HG03460 (cell line): Measurements from ENCODE around the gene IL17B.

Experiments used
- ATAC-seq: cut with Tn5 transposase; IDR thresholded peaks from one replicate; pipeline ENCODE4 v1.9.1; 2021; ENCODE audit not compliant: unreplicated experiment

The IL17B gene

DNA sequence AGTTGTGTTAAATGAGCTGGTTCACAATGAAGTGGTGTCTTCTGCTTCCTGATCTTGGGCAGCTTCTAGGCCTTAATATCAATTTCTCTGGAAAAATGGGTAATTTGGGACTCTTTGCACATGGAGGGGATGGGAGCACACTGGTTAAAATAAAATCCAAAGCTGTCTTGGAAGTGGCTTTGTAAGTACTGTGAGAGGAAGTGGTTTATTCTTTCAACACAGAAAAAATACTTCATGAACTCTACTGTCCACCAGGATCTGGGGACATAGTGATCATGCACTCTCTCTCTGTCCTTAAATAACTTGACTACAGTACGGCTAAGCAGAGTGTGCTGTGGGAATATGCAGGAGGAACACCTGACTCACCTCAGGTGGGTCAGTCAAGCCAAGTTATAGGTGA is 18.8 kb downstream of the IL17B start:
- ATAC-seq = no peak

DNA sequence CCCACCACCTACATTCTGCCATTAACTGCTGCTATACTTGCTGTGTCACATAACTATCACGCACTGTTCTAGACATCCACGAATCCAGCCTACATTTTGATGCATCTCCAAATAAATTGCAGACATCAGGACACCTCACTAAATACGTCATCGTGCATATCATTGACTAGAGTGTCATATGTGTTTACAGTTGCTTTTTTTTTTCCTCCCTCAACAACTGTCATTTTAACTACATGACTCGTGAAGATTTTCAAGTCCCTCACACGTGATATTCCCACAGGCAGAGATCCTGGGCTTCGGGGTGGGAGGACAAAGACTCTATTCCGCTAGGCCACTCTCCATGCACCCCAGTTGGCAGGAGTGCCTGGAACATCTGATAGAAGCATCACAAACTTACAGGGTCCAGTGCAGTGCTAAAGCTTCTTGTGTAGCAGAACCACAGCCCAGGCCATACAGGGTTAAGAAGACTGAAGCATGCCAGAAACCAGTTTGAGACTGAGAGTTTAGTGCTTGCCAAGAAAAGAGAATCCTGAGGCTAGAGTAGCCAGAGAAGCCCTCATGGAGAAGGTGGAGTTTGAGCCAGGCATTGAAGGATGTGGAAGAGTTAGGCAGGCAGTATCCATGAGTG is 20.1 kb downstream of the IL17B start:
- ATAC-seq = no peak

DNA sequence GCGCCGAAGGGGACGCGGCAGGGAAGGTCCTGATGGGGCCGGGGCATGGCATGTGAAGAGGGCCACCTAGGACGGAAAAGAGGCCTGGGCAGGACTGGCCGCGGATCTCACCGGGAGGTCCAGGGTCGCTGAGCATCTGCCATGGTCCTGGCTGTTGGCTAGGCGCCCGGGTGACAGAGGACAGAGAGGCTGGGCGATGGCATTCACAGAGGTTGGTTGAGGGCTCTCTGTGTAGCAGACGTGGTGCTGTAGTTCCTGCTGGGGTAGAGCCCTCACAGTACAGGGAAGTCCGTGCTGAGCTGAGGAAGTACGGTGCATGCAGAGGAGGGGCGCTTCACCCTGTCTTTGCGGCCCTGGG is 20.8 kb downstream of the IL17B start:
- peak; percentile 17 for ATAC-seq

DNA sequence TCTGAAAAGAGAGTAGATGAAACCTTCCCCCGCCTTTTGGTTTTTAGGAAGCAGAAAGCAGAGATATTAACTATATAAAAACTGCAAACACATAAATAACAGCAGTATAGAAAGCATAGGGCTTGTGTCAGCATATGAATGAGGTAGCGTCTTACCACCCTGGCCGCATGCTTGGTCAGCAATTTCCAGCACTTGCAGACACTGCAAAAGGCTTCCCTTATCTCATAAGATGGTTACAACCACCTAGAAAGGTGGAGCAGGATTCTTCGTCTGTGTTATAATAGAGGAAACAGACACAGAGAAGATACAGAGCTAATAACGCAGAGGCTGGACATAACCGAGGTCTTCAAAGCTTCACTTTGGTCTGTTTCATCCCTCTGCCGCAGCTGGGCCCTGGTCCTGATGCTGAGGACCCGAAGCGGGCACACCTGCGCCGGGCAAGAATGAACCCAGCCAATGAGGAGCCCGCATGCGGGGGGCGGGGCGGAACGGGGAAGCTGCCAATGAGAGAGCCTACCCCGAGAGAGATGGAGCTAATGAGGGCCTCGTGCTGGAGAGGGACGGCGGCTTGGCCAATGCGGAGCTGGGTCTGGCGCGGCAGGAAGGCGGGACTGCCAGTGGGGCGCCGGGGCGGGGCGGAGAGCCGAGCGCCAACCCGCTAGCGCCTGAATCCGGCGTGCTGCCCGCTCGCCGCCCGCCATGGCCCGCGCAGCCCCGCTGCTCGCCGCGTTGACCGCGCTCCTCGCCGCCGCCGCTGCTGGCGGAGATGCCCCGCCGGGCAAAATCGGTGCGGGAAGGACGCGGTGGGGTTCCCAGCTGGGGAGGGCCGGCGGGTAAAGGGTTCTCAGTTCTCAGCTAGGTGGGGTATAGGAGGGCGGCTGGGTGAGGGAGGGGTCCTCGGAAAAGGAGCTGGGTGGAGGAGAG is 21.5 kb downstream of the IL17B start, which contains the start of gene PCYOX1L:
Gene PCYOX1L (plus strand): TSS at position 677 of the 924 bp plus-strand sequence. CDS start 23 bp downstream, at position 700.
- ATAC-seq = peak; percentile 99

DNA sequence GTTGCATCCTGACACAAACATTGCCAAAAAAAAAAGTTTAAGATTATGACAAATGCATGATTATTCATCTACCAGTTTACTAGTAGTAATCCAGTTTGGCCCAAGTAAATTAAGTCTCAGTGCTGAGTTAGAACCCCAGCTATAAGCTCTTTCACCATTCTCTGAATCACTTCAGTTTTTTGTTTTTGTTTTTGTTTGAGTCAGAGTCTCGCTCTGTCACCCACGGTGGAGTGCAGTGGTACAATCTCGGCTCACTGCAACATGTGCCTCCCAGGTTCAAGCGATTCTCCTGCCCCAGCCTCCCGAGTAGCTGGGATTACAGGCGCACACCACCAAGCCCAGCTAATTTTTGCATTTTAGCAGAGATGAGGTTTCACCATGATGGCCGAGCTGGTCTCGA is 22.7 kb downstream of the IL17B start:
- ATAC-seq = no peak

DNA sequence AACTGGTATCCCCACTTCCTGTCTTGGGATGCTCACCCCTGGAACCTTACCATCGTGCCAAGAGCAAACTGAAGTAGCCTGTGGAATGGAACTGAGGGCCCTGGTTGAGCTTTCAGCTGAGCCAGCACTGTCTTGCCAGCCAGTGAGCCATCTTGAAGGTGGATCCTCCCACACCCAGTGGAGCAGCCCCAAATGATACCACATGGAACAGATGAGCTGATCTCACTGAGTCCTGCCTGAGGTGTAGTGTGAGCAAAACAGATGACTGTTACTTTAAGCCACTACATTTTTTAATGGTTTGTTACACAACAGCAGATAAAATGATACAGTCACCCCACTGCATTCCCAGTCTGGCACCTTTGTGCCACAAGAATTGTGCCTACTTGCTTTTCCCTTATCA is 23.4 kb downstream of the IL17B start:
- ATAC-seq = no peak

DNA sequence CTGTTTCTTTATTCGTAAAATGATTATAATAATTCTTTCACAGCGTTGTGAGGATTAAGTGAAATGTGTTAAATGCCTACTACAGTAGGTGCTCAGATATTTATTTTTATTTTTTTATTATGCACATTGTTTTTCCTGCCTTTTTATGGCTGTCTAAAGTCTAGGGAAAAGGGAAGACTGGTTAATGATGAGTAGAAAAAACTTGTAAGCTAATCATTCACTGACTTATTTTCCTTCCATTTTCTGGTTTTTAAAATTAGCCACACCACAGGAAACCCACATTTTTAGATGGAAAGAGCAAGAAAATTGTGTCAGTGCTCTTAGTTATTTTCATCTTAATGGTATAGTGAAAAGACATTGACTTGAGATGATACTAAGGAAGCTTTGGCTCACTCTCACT is 25.2 kb downstream of the IL17B start:
- no peak for ATAC-seq

DNA sequence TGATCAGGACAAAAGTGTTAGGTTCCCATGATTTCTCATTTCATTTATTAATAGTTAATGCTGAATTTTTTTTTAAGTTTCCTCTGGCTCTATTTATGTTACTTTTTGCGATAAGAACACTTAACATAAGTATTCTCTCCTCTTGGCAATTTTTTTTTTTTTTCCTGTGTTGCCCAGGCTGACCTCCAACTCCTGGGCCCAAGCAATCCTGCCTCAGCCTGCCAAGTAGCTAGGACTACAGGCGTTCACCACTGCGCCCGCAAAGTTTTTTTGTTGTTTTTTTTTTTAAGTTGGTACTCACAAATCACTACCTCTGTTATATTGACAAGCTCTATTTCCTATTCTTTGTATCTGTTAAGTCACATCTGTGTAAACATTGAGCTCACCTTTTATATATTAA is 26.9 kb downstream of the IL17B start:
- no peak for ATAC-seq

DNA sequence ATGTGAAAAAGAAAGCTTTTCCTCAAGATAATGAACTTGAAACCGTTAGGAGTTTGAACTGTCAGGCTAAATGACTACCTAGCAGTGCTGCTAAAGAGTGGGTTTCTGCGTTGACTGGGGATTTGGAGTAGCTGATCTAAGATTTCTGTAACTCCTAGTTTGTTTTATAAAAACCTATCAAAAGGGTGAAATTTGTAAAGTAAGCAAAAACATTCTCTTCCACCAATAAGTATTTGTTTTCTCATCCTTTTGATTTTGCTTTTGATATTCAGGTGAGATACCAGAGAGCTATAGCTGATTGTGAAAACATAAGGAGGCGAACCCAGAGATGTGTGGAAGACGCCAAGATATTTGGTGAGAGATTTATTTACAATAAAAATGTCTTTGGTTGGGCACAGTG is 29.7 kb downstream of the IL17B start:
- no peak for ATAC-seq

DNA sequence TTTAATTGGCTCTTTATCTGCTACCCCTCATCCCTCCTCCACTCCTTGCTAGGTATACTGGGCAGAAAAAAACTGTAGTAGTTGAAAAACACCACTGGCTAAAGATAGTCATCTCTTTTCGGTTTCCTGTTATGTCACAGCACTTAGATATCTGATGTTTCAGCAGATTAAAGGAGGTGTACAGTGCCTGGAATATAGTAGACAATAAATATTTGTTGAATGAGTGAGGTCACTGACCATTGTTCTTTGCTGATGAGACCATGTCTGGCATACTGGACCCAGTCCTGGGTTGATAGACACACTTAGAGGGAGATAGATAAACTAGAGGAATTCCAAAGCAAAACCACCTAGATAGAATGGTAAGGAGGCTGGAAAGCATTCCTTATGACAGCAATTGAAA is 30.6 kb downstream of the IL17B start:
- ATAC-seq = no peak

DNA sequence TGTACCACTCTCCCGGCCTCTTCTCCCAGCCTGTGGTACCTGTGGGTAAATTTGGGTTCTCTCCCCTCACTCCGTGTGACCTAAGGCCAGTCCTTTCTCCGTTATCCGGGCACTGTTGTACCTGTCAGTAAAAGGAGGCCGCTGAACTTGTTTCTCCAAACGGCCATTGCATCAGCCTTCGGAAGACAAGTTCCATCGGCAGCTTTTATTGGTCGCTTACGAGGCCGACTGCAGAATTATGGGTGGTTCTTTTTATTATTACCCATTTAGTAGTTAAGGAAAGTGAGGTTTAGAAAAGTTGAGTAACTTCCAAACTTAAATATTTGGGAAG is 33.2 kb downstream of the IL17B start:
- peak; percentile 5 for ATAC-seq

DNA sequence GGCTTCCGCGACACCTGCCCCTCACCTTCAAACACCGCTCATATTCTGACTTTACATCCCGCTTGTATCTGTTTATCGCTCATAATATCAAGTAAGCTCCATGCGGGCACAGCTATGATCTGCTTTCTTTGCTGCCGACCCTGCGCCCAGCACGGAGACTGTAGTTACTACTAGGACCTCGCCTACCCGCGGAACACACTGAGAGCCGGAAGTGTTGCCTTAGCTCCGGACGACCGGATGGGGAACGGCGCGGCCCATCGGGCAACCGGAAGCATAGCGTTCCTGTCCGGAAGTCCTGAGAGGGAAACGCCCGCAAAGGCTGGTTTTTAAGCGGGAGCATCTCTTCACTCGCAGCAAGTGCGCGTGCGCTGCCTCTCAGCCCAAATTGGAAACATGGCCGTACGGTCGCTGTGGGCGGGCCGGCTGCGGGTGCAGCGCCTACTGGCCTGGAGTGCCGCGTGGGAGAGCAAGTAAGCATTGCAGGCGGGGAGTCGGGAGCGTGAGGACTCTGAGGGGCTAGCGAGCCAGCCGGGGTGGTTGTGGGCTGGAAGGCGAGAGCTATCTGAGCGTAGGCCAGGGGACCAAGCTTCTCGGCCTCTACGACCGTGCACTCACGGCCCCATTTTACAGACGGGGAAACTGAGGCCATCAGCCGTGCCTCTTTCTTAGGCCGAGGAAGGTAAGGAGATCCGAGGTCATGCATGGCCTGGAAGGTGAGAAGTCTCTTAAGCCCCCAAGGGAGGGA is 33.8 kb downstream of the IL17B start, which contains the start of gene GRPEL2:
Gene GRPEL2 (plus strand): TSS at position 353 of the 745 bp plus-strand sequence. CDS start 41 bp downstream, at position 394.
- peak; percentile 96 for ATAC-seq

DNA sequence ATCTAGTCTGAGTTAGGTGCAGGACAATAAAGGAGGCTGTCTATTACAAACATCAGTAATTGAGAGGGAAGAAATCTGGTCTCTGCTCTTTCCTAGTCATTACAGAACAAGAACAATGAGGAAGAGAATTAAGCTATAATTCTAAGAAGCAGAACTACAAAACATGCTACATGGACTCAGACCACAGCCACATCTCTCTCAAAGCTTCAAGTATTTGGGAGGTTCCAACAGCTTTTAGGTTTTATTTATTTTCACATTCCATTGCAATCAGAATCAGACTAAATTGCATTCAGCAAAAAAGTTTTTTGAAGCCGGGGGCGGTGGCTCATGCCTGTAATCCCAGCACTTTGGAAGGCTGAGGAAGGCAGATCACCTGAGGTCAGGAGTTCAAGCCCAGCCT is 34.9 kb downstream of the IL17B start:
- ATAC-seq = no peak

DNA sequence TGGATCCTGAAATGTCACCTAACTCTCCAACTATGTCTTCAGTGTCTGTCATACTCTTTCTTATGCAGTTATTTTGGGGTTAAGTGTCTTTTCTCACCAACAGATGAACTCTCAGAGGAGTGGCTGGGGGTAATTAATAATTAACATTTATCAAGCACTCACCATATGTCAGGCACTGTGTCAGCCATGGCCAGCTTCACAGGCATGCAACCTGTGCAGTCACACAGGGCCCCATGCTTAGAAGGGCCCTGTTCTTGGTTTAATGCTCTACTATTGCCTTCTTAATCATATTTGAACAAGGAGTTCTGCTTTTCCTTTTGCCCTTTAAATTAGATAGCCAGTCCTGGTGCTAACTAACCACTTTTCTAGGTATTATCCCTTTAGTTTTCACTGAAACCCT is 37.2 kb downstream of the IL17B start:
- ATAC-seq = no peak

DNA sequence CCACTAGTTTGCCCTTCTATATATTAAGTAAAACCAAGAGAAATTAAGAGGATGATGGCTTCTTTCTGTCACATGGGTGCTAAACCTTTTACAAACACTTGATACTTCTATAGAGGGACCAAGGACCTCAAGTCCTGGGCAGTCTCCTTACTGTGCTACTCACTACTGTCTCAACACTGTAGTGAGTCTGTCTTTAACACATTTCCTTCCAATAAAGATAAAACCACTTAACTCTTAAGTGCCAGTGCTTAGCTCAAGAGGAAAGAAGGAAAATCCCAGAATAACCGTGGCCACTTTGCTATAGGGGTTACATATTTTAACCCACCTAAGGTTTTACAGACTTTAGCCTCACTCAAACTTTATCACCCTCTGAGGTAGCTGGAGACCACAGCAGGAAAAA is 38.2 kb downstream of the IL17B start:
- no peak for ATAC-seq

DNA sequence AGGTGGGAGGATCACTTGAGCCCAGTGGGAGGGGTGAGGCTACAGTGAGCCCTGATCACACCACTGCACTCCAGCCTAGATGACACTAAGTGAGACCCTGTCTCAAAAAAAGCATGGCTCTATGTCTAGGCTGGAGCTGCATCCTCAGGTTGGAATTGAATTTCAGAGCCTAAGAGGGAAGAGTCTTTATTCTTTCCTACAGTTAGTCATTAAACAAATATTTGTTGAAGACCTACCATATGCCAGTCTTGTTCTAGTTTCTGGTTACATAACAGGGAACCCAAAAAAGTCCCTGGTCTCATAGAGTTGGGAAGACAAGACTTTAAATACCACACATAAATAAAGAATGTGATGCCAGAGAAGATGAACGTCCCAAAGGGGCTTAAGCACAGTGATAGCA is 40.7 kb downstream of the IL17B start:
- no peak for ATAC-seq

DNA sequence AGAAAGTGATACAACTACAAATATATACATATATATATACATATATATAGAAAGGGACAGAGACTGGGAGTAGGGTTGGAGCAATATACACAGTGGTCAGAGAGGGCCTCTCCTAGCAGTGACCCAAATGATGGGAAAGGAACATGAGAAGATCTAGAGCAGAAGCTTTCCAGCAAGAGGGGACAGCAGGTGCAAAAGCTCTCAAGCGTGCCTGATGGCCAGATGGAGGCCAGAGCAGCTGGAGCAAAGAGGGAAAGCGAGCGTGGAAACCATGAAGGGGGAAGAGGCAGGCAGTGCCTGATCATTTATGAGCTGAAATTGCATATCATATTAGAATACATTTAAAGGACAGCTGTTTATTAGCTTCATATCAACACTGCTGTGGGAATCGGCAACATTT is 41.4 kb downstream of the IL17B start:
- ATAC-seq = no peak

DNA sequence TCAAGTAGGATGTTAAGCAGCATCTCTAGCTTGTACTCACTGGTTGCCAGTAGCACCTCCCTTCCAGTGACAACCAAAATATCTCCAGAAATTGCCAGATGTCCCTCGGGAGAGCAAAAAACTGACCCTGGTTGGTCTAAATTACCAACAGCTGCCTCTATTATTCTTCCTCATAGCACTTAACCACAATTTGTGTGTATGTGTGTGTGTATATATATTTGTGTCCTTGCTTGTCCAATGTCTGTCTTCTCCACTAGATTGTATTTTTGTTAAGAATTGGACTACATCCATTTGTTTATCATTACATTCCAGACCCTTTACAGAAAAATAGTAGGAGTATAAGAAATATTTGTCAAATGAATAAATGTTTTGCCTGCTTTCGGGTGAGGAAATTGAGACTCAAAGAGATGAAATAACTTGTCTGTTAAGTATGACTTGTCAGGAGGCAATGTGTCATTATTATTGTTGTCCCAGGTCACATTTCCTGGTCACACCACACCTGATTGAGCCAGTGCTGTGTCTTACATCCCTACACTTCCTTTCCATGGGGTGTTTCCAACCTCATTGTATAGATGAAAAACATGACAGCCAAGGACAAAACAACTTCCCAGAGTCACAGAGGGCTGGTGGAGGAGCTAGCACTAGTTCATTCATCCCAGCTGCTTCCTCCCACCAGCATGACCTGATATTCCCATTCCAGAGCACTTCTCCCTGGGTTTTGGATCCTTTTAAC is 45.2 kb downstream of the IL17B start:
- ATAC-seq = no peak

DNA sequence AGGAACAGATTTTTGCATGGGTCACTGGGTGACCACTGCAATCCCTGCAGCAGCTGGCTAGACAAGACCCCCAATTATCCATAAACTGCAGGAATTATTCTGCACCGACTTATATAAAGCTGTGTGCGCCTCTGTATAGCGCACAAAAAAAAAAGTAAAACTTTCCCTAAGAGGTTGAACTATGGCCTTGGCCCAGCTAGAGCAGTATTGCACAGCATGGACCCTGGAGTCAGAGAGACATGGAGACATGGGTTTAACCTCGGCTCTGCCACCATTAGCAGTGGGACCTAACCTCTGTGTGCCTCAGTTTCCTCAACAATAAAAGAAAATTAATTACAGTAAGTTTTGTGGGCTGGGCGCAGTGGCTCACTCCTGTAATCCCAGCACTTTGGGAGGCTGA is 50.9 kb downstream of the IL17B start:
- ATAC-seq = no peak

DNA sequence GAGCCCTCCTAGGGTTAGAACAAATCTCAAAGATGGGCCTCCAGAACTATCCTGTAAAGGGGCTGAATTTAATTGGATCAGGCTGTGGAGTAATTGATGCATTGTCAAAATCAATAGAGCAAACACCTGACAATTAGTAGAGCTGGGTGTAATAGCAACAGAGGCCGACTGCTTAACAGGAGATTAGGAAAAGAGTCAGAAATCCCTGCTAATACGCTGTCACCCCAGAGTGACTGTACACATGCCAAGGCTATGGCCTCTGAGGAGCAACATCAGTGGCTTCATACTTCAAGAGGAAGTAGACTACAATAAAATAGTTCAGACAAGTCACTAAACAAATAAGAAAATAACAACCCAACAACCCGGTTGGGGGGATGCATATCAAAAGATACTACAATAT is 52.5 kb downstream of the IL17B start:
- no peak for ATAC-seq

DNA sequence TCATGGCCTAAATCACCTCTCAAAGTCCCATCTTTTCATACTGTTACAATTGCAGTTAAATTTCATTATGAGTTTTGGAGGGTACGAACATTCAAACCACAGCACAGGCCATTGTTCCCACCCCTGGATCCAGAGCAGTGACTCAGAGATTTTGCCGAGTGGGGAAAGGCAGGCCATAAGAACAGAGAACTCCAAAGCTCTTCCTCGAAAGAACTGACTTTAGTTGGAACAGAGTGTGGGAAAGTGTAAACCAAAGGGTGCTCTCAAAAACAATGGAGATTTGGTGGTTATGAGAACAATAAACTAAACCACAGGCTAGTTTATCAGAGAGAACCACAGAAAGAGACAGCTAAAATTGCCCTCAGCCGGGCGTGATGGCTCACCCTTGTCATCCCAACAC is 53.2 kb downstream of the IL17B start:
- no peak for ATAC-seq
